ELF-1 (cell line): ENCODE results near the gene MAMSTR.

Experiments
- DNase-seq: peaks from one replicate; pipeline ENCODE4 v3.0.0-alpha.2; 2016; ENCODE audit warnings: low read depth, low spot score

MAMSTR gene

GRCh38 chr19:48746738-48747575 lies 27.4 kb upstream of the MAMSTR start, which contains the start of gene IZUMO1:
IZUMO1 (minus strand) TSS chr19:48746909; CDS start chr19:48745859, 1,050 bp downstream.
- peak; percentile 93 for DNase-seq

DNA sequence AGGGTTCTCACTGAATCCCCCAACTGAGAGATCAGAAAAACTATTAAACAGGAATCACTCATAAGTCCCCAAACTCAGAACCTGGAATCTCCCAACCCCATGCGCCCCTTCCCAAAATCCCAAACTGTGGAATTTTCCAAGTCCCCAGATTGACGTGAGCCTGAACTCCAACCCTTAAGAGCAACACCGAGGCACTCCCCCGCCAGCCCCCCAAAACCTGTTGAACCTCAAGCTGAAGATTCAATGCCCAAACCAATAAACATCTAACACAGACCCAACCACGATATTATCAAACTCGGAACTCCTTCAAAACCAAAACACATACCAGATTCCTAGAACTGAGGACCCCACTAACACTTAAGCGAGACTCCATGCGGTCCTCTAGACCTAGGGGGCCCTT lies 26.6 kb upstream of the MAMSTR start:
- DNase-seq, result no peak

- DNase-seq, result peak; percentile 85
Measured at GRCh38 chr19:48745208-48745995, 25.9 kb upstream of the MAMSTR start.

- DNase-seq, result no peak
Measured at GRCh38 chr19:48742096-48742495, 22.6 kb upstream of the MAMSTR start.

DNA sequence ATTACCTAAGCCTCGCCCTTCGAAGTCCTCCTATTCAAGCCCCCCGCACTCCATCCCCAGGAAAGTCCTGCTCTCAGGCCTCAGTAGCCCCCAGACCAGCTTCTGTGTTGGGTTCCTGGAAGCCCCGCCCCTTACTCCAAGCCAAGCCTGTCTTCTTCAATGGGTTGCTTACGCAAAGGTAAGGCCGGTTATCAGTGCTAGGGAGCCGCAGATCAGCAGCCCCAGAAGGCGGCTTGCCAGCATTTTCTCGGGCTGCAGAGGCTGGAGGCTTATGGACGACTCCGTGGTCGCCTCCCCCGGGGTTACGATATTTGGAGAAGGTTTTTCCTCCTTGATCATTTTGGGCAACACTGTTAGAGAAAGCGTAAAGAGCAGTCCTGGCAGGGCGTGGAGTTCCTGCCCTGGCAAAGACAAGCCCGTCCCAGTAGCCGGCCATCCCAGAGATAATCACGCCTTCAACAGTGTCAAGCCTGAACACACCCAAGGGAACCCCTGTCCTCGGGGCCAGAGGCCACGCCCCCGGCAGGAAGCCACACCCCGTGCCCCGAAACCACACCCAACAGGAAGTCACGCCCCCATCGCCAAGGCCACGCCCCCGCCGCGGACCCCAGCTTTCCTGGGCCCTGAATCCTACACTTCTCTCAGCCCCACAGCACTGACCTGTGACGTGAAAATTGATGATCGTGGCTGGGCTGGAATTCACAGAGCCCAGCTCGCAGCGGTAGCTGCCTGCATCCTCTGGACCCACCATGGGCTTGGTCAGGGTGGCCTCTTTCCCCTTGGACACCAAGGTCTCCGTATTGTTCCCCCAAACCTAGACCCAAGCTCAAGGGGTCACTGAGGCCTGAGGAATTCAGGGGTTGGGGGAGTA lies 21.8 kb upstream of the MAMSTR start:
- peak; percentile 56 for DNase-seq

DNA sequence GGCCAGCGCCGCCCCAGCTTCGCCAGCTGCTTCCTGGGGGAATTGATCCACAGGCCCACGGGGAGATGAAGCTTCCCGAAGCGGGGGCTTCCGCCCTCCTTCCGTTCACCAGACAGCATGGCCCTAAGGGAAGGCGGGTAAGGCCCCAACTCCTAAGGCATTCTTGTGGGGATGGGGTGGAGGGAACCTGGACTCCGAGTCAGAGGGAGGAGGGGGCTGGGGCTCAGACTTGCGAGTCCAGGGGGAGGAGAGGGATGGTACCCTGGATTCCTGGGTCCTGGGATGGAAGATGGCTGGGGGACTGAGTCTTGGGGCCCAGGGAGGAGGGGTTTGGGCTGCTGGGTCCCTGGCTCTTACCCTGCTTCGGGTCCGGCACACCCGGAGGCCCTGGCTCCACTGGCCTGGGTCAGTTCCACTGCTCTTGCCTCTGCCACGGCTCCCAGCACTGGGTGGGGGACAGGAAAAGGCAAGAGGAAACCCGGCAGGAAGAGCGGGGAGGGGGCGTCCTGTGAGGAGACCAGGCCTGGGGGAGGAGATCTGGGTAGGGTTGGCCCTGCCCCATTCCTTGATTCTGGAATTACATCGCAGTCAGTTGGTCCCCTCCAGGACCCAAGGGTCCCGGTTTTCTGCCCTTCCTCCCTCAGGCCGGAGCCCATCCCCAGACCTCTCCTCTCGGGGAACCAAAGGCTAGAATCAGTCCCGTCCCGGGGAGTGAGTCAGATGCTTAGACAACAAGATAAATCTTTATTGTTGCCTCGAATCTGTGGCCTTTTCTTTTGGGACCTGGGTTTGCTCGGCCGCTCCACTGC lies 20.8 kb upstream of the MAMSTR start, which contains the start of gene RASIP1:
Gene RASIP1 (minus strand): TSS at position 447 of the 809 bp plus-strand sequence. CDS start 328 bp downstream, at position 119.
- DNase-seq, result no peak

DNA sequence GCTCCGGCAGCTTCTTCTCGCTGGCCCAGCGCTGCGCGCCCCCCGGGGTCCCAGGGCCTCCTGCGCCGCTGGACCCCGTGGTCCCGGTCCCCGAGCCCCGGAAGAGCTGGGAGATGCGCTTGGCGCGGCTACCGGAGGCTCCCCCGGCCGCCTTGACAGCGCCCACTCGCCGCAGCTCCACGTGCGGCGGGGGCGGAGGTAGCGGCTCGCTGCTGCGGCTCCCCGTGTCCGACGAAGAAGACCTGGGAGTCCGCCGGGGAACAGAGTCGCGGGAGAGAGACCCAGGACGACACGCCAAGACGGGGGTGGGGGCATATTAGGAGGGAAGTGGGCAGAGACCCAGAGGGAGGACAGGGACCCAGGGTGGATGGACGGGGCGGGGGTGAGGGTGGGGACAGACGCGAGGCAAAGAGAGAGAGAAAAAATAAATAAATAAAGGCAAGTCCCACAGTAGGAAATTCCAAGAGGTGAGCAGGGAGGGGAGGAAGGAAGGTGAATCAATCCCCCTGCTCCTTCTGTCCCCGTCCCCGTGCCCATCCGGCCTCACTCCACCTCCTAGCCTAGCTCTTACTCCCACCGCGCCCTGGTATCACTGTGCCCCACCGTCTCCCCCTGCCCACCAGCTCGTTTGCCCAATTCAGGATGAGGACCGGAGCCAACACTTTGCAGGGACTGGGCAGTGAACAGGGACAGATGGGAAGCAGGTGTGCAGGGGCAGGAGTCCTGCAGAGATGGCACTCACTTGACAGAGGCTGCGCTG lies 20.1 kb upstream of the MAMSTR start:
- DNase-seq, result no peak

GRCh38 chr19:48738557-48739403 lies 19.3 kb upstream of the MAMSTR start:
- DNase-seq, result peak; percentile 92

- DNase-seq, result peak; percentile 92
Measured at GRCh38 chr19:48737360-48737998, 18.0 kb upstream of the MAMSTR start.

DNA sequence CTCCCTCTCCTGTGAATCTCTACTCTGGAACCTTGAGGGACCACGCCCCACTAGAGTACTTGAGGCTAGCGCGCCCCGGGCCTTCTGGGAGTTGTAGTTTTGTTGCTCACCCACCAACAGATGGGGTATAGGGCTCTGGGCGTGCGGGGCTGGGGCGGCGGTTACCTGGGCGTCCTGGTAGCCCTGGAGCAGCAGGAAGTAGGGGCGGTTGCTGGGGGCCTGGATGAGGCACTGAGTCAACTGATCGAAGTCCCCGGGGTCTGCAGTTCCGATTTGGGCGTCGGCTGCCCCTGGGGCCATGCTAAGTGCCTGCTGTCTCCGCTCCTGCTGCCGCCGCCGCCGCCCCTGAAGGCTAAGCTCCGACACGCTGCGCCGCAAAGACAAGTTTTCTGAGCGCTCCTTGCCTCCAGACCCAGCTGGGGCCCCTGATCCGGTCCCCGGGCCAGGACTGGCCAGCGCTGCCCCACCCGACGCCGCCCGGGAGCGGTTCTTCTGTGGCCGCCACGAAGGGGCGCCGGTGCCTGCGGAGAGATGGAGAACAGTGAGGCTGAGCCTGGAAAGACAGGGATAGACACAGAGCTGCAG lies 15.6 kb upstream of the MAMSTR start:
- DNase-seq, result peak; percentile 82

GRCh38 chr19:48734625-48735024 lies 15.1 kb upstream of the MAMSTR start:
- DNase-seq, result no peak

DNA sequence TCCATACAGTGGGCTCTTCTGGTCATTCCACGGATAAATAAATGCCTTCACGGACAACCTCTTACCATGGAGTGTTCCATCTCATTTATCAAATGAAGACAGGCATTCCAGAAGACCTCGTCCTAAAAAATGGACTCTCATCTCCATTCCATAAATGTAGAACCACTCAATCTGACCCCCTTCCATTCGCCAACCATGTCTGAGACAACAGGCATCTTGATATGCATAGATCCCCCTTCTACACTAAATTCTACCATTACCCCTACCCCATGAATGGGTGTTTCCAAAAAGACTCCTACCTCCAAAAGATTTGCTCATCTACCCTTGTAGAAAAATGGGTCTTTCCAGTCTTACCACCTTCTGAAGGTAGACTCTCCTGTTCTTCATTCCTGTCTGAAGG lies 11.9 kb upstream of the MAMSTR start:
- no peak for DNase-seq

- DNase-seq, result peak; percentile 49
Measured at GRCh38 chr19:48728911-48729664, 9.6 kb upstream of the MAMSTR start.

GRCh38 chr19:48726556-48726955 lies 7.0 kb upstream of the MAMSTR start:
- no peak for DNase-seq

GRCh38 chr19:48724796-48725753 lies 5.5 kb upstream of the MAMSTR start:
- DNase-seq, result peak; percentile 62

GRCh38 chr19:48722196-48722708 lies 2.7 kb upstream of the MAMSTR start:
- DNase-seq, result no peak
